NCI-H1417 (cell line): ENCODE results near the gene CTSE.

Source experiments
- DNase-seq, 3 experiments: peaks; one replicate each; lab custom pipeline; 2025; lab: John Stamatoyannopoulos, UW

Gene CTSE

DNA sequence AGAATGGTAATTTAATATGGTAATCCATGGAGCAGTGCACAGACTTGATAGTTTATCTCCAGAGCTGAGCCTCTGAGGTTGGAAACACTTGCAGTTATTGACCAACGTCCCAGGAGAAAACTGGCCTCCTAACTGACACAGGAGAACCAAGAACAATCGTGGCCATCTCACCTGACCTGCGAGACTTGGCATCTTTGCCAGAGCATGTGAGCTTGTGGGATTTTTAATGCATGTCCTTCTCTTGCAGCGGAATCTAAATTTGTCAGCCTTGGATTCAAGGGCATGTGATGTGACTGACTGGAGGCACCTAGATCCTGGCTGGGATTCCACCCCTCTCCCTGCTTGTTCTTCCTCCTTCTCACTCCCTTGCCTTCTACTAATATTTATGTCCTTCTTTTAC is 52.6 kb downstream of the CTSE start:
- DNase-seq = no peak

DNA sequence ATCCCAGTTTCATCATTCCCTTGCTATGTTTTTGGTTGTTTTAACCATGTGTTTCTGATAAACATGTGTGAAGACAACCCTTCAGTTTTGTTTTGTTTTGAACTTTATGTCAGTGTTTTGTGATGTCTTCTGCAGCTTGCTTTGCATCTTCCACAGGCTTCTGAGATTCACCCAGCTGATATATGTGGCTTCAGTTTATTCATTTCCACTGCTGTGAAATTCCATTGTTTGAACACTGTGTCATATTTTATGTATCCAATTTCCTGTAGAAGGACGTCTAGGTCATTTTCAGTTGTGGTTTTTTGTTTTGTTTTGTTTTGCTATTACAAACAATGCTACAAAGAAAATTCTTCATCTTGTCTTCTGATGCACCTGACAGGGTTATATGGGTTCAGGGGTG is 53.2 kb downstream of the CTSE start:
- DNase-seq = no peak

DNA sequence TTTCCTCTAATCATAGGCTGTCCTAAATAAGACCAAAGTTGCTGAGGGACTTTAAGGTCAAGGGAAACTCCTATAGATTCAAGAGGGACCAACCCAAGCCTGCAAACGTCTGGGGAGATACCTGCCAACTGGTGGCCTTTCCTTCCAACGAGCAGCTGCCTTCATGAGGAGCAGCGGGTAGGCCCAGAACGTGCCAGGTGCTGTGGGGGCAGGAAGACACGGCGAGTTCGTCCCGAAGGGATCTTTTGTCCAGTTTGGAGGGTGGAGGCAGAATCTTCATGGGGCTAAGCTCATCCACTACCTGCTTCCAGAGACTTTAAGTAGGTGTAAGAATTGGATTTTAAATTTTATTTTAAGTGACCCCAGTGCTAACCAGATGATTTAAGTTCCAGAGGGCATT is 54.5 kb downstream of the CTSE start:
- no peak for DNase-seq

DNA sequence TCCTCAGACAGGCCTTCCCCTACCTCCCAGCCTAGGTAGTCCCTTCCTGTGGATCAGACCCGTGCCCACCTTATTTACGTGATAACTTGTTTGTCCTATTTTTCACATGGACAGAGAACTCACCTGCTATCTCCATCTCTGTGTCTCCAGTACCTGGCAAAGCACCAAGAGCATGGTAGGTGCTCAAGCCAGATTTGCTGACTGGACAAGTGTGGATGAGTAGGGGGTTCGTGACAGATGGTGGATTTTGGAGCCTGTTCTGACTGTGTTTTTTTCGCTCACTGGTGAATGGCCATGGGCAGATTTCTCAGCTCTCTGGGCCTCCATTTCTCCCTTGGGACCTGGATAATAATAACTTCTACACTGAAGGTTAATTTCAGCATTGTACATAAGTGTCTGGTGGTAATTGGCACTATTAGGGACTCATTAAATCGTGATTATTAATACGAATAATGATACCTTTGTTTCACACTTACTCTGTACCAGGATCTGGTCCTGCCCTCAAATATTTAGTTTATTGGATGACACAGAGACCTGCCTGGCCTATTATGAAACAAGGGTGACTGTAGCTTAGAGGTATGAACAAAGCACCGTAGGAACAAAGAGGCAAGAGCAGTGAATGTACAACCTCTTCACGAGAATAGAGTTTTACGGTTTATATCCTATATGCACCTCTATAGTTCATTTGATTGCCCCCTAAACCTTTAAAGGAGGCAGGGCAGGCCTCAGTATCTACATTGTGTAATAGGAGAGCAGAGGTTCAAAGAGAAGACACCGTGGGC is 56.0 kb downstream of the CTSE start:
- DNase-seq = peak in 1 of 3 experiments; percentile 63

DNA sequence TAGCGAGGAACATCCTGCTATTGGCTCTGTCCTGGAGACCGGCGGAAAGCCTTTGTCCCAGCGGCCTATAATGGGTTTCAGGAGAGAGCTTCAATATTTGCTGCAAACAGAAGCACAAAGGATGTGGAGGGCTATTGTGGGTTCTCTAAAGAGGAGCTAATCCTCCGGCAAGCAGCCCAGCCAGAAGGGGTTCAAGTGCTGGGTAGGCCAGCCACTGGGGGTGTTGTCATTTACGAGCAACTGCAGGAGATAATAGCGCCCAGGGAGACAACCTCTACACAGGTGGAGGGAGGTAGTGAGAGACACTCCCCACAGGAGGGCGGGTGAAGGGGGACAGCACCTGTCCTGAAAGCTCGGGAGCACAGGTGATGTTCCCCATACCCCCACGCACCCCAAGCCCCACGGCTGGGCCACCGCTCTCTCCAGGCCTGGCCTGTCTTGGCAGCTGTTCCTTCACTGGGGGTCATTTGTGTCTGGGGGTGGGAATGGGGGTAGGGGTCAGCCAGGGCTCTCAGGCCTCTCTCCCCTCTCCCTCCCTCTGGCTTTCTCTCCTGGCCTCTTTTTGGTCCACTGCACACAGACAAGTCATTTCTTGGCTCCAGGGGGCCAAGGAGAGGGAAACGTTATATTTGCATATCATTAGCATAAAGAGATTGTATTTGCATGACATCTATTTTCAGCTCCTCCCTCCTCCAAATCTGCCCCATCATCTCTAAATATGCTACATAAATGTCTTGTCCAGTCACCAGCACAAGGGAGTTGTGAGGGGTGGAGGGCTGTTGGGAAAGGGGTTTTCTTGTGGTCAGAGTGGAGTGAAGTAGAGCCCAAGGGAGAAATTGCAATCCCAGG is 58.4 kb downstream of the CTSE start:
- DNase-seq = peak; percentile 68 to 99 (median 89)

DNA sequence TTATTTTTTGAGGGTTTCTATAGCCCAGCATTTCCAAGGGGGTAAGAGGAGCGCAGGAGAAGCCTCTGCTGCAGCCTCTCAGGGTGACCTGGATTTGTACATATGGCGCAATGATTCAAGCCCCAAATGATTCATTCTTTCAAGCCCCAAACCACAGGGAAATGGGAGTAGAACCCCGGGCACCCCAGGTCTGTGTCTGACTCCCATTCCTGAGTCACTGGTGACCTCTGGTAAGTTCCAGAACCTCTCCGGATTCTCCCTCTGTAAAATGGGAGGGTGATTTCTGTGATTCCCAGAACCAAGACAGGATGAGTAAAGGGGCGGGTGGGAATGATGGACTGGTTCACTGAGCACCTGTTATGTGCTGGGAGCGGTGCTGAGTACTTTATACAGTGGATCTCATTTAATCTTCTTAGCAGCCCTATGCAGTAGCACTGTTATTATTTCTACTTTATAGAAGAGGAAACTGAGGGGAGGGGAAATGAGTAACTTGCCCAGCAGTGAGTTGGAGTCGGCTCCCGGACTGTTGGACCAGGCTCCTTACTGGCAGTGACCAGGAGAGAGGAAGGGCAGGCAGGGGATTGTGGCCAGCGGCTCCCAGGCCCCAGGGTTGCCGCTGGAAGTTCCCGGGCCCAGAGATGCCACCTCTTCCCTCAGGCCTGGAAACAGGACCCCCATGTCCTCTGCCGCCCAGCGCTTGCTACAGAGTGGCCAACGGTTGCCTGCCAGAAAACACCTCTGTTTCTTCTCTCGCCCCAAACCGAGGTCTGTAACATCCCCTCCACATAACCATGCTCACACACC is 60.1 kb downstream of the CTSE start:
- DNase-seq = no peak

DNA sequence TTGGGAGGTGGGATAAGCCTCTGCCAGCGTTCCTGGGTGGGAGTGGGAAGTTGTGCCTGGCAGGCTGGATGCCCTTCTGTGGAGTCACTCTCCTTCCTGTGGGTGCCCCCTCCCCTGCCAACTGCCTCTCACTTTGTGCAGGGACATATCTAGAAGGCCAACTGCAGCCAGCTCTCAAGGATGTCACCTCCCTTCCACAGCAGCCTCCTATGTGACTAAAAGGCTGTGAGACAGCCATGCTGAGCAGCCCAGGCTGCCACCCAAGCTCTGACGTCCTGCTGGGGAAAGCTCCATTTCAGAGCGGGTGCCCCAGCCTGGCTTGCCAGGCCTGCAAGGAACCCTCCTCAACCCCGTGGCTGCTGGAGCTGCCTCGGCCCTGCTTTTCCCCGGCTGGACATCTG is 60.9 kb downstream of the CTSE start:
- DNase-seq = no peak

DNA sequence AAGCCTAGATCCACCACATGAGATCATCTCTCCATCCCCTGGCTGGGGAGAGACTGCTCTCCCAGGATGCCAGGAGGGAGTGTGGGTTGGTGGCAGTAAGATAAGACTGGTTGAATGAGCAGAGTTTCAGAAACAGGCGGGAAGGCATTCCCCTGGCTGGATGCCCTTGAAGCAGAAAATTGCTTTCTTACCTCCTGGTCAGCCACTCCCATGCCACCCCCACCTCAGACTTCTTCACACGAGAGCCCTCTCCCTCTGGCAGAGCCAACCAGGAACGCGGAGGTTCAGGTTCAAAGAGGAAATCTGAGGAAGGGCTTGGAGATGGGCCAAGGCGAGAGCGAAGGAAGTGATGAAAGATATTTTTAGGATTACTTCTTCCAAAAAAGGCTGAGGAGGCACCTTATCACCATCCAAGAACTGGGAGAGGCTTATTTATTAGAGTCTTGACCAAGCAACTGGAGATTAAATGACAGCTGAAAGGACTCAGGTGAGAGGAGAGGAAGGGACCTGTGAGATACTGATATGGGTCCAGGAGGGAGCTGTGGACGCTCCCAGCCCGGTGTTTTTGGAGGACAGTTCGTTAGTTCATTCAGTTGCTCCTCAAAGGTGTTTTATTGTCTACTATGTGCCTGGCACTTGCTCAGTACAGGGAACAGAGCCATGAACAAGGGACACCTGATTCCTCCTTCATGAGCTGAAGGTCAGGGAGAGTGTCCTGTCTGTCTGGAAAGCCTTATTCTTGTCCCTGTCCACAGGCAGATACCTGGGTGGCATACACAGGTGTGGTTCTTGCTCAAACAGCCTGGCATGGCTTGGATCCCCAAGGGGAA is 61.5 kb downstream of the CTSE start:
- DNase-seq = peak in 1 of 3 experiments; percentile 98

DNA sequence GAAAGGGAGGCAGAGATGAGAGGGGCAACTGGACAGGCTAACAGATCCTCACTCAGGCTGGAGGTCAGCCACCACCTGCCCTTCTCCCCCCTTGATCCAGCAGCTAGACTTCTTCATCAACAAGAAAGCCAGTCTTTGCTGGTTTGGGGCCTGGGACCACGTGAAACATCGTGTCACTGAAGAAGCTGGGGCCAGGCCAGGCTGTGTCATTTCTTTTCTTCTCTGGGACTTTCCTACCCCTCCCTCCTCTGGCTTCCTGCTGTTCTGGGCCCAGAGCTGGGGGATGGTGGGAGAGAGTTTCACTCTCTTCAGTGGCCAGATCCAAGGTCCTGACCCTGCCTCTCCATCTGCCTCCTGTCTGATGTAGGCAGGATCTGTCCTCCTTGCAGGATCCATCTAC is 62.3 kb downstream of the CTSE start:
- no peak for DNase-seq

DNA sequence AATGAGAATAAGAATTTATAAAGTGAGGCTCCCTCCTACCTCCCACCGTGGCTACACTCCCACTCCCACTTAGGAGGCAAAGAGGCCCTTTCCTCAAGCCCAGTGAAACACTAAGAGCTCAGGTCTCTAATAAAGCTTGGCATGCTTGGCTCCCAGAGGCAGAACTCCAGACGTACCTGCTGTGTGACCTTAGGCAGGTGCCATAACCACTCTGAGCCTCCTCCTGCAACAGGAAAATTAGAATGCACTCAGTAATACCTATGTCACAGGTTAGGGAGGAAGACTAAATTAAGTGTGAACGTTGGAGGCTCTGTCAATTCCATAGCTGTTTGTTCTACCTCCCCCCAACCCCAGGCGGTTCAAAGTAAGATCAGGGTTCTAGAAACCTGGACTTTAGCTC is 63.9 kb downstream of the CTSE start:
- no peak for DNase-seq
